Endothelial cell of umbilical vein (primary cell): ENCODE results near the gene PPP1R1A. TPM values are rescaled to one million over a fixed set of nuclear protein-coding genes. Genes with fewer than 3 reads are reported as not detected.

ENCODE experiments used
- BruUV-seq: library from RNA; stranded (reverse); fragments of 400-500 nt; replicated peaks from 2 replicates; lab custom pipeline; 2021; lab: Mats Ljungman, UMichigan
- CTCF ChIA-PET: fragments of 300-600, 350-600 bp; sonication (Branson Sonifier 250); formaldehyde crosslinking; loops from one replicate; lab custom pipeline; 2021; ENCODE audit warnings: antibody characterized with exemption, inconsistent platforms; lab: Charles Lee
- POLR2A ChIA-PET: fragments of 300-600, 350-600 bp; sonication (Branson Sonifier 250); formaldehyde crosslinking; loops from one replicate; lab custom pipeline; 2021; ENCODE audit warnings: antibody characterized with exemption, inconsistent platforms; lab: Charles Lee
- DNase-seq: peaks from one replicate; pipeline ENCODE4 v3.0.0-alpha.2; 2011; ENCODE audit warnings: low read depth, low spot score
- FAIRE-seq: peaks from 2 replicates; lab custom pipeline; 2011; peaks lifted over from hg19 to GRCh38; lab: Jason Lieb, UNC
- H2AFZ ChIP-seq: 2 replicates; pipeline ENCODE4 v1.6.0; 2012; ENCODE audit warnings: low read depth, low read length, control low read depth, inconsistent platforms
- H3K27ac ChIP-seq: 2 replicates; pipeline ENCODE4 v1.5.1; 2011; ENCODE audit warnings: low read depth, mild to moderate bottlenecking, control low read depth, low read length, moderate library complexity; ENCODE audit not compliant: insufficient read depth
- H3K27me3 ChIP-seq, 2 experiments: 2 replicates each; pipeline versions ENCODE4 v1.6.0 to v1.6.1; 2011; ENCODE audit warnings: low read length in 2 of 2, mixed read lengths in 1 of 2; ENCODE audit not compliant: control insufficient read depth in 2 of 2, insufficient read depth in 2 of 2
- H3K36me3 ChIP-seq, 2 experiments: 2 replicates in 1 of 2; 3 replicates in 1 of 2; pipeline ENCODE4 v1.5.1; 2011; ENCODE audit warnings: low read length in 2 of 2, mild to moderate bottlenecking in 1 of 2, moderate library complexity in 1 of 2; ENCODE audit not compliant: control insufficient read depth in 2 of 2, insufficient read depth in 2 of 2; ENCODE audit errors: extremely low read depth in 1 of 2
- H3K4me1 ChIP-seq: 3 replicates; pipeline ENCODE4 v1.5.1; 2011; ENCODE audit warnings: mild to moderate bottlenecking, low read length; ENCODE audit not compliant: control insufficient read depth, insufficient read depth; ENCODE audit errors: extremely low read depth
- H3K4me2 ChIP-seq: 2 replicates; pipeline ENCODE4 v1.6.1; 2011; ENCODE audit warnings: low read length, control low read depth, mixed read lengths; ENCODE audit not compliant: insufficient read depth
- H3K4me3 ChIP-seq, 3 experiments: fragments of 200-600 bp in 1 of 3; sonication (generic), shearing (Covaris generic) in 1 of 3; replicated peaks in 1 of 3; 2 replicates each; pipeline ENCODE4 v1.5.1; 2011 to 2016; ENCODE audit warnings: control low read depth in 3 of 3, low read length in 3 of 3, mild to moderate bottlenecking in 2 of 3, inconsistent platforms in 1 of 3, low read depth in 1 of 3, moderate library complexity in 1 of 3; ENCODE audit not compliant: insufficient read depth in 1 of 3
- H3K79me2 ChIP-seq: 2 replicates; pipeline ENCODE4 v1.6.0; 2012; ENCODE audit warnings: low read length, inconsistent platforms; ENCODE audit not compliant: control insufficient read depth, insufficient read depth
- H3K9ac ChIP-seq: replicated peaks from 2 replicates; pipeline ENCODE3; 2011; ENCODE audit warnings: low read length, control low read depth; ENCODE audit not compliant: insufficient read depth; ENCODE audit errors: extremely low read depth
- H3K9me1 ChIP-seq: replicated peaks from 3 replicates; pipeline ENCODE4 v1.6.0; 2011; ENCODE audit warnings: mild to moderate bottlenecking, low read length; ENCODE audit not compliant: control insufficient read depth, insufficient read depth; ENCODE audit errors: extremely low read depth
- H3K9me3 ChIP-seq: replicated peaks from 2 replicates; pipeline ENCODE4 v1.5.1; 2012; ENCODE audit warnings: low read length, inconsistent platforms; ENCODE audit not compliant: control insufficient read depth, insufficient read depth
- H4K20me1 ChIP-seq: replicated peaks from 2 replicates; pipeline ENCODE3; 2011; ENCODE audit warnings: mild to moderate bottlenecking, low read length; ENCODE audit not compliant: control insufficient read depth, insufficient read depth; ENCODE audit errors: extremely low read depth
- EZH2 ChIP-seq: IDR thresholded peaks from 2 replicates; pipeline ENCODE4 v1.6.1; 2012; ENCODE audit warnings: borderline replicate concordance, low read depth, mild to moderate bottlenecking, moderate library complexity, low read length, inconsistent platforms; ENCODE audit not compliant: severe bottlenecking
- FOS ChIP-seq: IDR thresholded peaks from 2 replicates; pipeline ENCODE4 v1.6.1; 2011; ENCODE audit warnings: mild to moderate bottlenecking, low read length, moderate library complexity, borderline replicate concordance; ENCODE audit not compliant: insufficient read depth
- GATA2 ChIP-seq: IDR thresholded peaks from 2 replicates; pipeline ENCODE4 v1.7.0; 2011; ENCODE audit warnings: low read depth, mild to moderate bottlenecking, moderate library complexity, mixed read lengths, low read length; ENCODE audit not compliant: insufficient read length, insufficient read depth
- JUN ChIP-seq: IDR thresholded peaks from 2 replicates; pipeline ENCODE4 v1.6.1; 2011; ENCODE audit warnings: borderline replicate concordance, low read depth; ENCODE audit not compliant: insufficient read length, insufficient read depth
- MAX ChIP-seq: IDR thresholded peaks from 2 replicates; pipeline ENCODE4 v1.6.1; 2011; ENCODE audit not compliant: insufficient read depth, insufficient read length
- MYC ChIP-seq: IDR thresholded peaks from one replicate; pipeline ENCODE4 v1.6.1; 2011; ENCODE audit warnings: mild to moderate bottlenecking, low read depth, low read length
- POLR2A ChIP-seq: IDR thresholded peaks from 2 replicates; pipeline ENCODE4 v1.6.1; 2012; ENCODE audit warnings: low read depth, mild to moderate bottlenecking, control low read depth, low read length
- POLR2AphosphoS5 ChIP-seq: IDR thresholded peaks from 2 replicates; pipeline ENCODE4 v1.6.1; 2012; ENCODE audit warnings: low read depth, mild to moderate bottlenecking, control low read depth, low read length, moderate library complexity; ENCODE audit not compliant: insufficient read depth
- dilution Hi-C: fragments of 300-500 bp; cut with MboI; formaldehyde crosslinking; loops from one replicate; pipeline ENCODE4 v1.15.0; 2019; ENCODE audit warnings: low sequenced_read_pairs; ENCODE audit not compliant: extremely low pct_ligation_motif_present
- intact Hi-C: fragments of 100-400 bp; cut with micrococcal nuclease; formaldehyde crosslinking; loops from one replicate; pipeline ENCODE4 v1.10.0; 2022
- polyA plus RNA-seq, 4 experiments: library from polyadenylated mRNA; depleted of rRNA in 3 of 4; stranded (reverse) in 3 of 4; unstranded in 1 of 4; fragments of >200 nt; gene quantifications; 2 replicates each; pipeline versions ENCODE4 v1.2.1 to v1.2.3, GENCODE V29; 2011 to 2012; ENCODE audit warnings: missing spikeins in 1 of 4
- total RNA-seq: library from RNA; stranded (reverse); gene quantifications from 2 replicates; pipeline ENCODE4 v1.2.3, GENCODE V29; 2021
- TF ChIP-seq, protein P1 (sequence below), 2 donors: IDR thresholded peaks; 1 replicate in 1 of 2; 2 replicates in 1 of 2; pipeline ENCODE4 v1.5.1; 2011; ENCODE audit warnings: low read length in 2 of 2, mild to moderate bottlenecking in 2 of 2, moderate library complexity in 2 of 2, control low read depth in 1 of 2, inconsistent platforms in 1 of 2, low read depth in 1 of 2; ENCODE audit not compliant: insufficient read depth in 1 of 2; ENCODE audit errors: extremely low read depth in 1 of 2

Gene PPP1R1A
- total and polyA plus RNA-seq, 2 donors (not counting 3 experiments of a cell fraction or from before 2014, with no cell fraction given), result not detected

GRCh38 chr12:54603173-54603814 lies 14.8 kb upstream of the PPP1R1A start:
- no peaks in the 10 kb centered on the region for H4K20me1 ChIP-seq
- dilution Hi-C loops (no loop called here), intact Hi-C loops (no loop called here)
- H3K9ac ChIP-seq, result no peak overlapping the region
- H3K27me3 ChIP-seq, result peaks cover 2 to 5% of the 10 kb centered on the region in 2 experiments
- no peak for TF ChIP-seq JUN
- TF ChIP-seq, protein P1, sequence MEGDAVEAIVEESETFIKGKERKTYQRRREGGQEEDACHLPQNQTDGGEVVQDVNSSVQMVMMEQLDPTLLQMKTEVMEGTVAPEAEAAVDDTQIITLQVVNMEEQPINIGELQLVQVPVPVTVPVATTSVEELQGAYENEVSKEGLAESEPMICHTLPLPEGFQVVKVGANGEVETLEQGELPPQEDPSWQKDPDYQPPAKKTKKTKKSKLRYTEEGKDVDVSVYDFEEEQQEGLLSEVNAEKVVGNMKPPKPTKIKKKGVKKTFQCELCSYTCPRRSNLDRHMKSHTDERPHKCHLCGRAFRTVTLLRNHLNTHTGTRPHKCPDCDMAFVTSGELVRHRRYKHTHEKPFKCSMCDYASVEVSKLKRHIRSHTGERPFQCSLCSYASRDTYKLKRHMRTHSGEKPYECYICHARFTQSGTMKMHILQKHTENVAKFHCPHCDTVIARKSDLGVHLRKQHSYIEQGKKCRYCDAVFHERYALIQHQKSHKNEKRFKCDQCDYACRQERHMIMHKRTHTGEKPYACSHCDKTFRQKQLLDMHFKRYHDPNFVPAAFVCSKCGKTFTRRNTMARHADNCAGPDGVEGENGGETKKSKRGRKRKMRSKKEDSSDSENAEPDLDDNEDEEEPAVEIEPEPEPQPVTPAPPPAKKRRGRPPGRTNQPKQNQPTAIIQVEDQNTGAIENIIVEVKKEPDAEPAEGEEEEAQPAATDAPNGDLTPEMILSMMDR (IDR thresholded peaks at IDR 0.05; ENCODE audit: extremely low read depth in 1 of 2, insufficient read depth in 1 of 2, low read depth in 1 of 2, low read length in 2 of 2), result peak; percentile 80 to 83
- no peak overlapping the region for H3K4me3 ChIP-seq
- H3K4me1 ChIP-seq, result no peaks in the 10 kb centered on the region
- H2AFZ ChIP-seq, result no peak overlapping the region
- H3K9me1 ChIP-seq, result no peaks in the 10 kb centered on the region
- no peaks in the 10 kb centered on the region for H3K9me3 ChIP-seq
- no peak overlapping the region for H3K4me2 ChIP-seq
- ChIA-PET POLR2A (no interaction called here), CTCF (interaction anchor here (1.5 kb wide), 1 partner anchor 13 kb away, joined by 4 read pairs; no protein-coding TSS in a partner anchor)
- FAIRE-seq (peak; percentile 88), DNase-seq (peak; percentile 67)
- H3K79me2 ChIP-seq, result no peaks in the 10 kb centered on the region
- no peaks in the 10 kb centered on the region for H3K36me3 ChIP-seq
- BruUV-seq, result no TSS peak
- no peak overlapping the region for H3K27ac ChIP-seq

DNA sequence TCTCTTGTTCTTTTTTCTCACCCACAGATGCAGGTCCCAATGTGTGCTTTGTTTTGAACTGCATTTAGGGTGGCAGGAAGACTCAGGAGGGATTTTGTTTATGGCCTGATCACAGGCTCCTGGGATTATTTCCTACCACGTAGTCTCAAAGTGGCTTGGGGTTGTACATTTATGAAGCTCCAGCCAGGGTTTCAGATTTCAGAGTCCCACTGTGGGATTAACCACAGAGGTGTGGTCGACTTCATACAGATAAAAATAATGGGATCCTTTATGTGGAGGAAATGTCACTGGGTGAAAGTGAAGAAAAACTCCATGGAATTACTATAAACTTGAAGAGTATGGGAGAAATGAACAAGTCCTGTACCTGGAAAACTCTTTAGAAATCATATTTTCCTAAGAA lies 14.2 kb upstream of the PPP1R1A start:
- Histone ChIP-seq H3K9me3 (no peaks in the 10 kb centered on the region), H3K27ac (no peak overlapping the region), H3K27me3 (peaks cover 5 to 8% of the 10 kb centered on the region in 2 experiments), H3K4me2 (no peak overlapping the region), H3K36me3 (no peaks in the 10 kb centered on the region), H2AFZ (no peak overlapping the region), H3K9ac (no peak overlapping the region), H3K4me3 (no peak overlapping the region), H4K20me1 (no peaks in the 10 kb centered on the region), H3K79me2 (no peaks in the 10 kb centered on the region), H3K4me1 (no peaks in the 10 kb centered on the region), H3K9me1 (no peaks in the 10 kb centered on the region)
- dilution Hi-C loops, result no loop called here
- DNase-seq, result no peak
- no peak for FAIRE-seq
- TF ChIP-seq MAX, result no peak
- no peak for TF ChIP-seq FOS
- no peak for TF ChIP-seq EZH2
- no peak for TF ChIP-seq GATA2
- no peak for TF ChIP-seq POLR2AphosphoS5
- TF ChIP-seq, protein P1 (IDR thresholded peaks at IDR 0.05; ENCODE audit: extremely low read depth in 1 of 2, insufficient read depth in 1 of 2, low read depth in 1 of 2, low read length in 2 of 2), result no peak
- TF ChIP-seq MYC, result no peak
- no peak for TF ChIP-seq POLR2A
- no peak for TF ChIP-seq JUN
- no TSS peak for BruUV-seq
- POLR2A ChIA-PET, result no interaction called here
- CTCF ChIA-PET, result interaction anchor here (1.2 to 1.3 kb wide), 2 partner anchors 19 to 23 kb away, joined by 3 to 5 read pairs; no protein-coding TSS in a partner anchor
- intact Hi-C loops, result no loop called here
